Prostate gland (tissue), 2 donors: ENCODE results near the gene BLOC1S4. TPM values are rescaled to one million over a fixed set of nuclear protein-coding genes. Genes with fewer than 3 reads are reported as not detected.
A peak's percentile ranks its signal among the peaks of the same experiment; 100 is the strongest.

ENCODE experiments used
- DNase-seq: peaks from one replicate; pipeline ENCODE4 v3.0.0-alpha.2; 2019; ENCODE audit warnings: low spot score
- H3K27ac ChIP-seq, 2 donors: fragments of 200-600 bp; sonication (generic); 2 replicates each; pipeline ENCODE4 v1.5.1; 2017 to 2019
- H3K27me3 ChIP-seq: fragments of 200-600 bp; sonication (generic); replicated peaks from 2 replicates; pipeline ENCODE4 v1.5.1; 2019; ENCODE audit not compliant: insufficient read depth
- H3K36me3 ChIP-seq, 2 donors: fragments of 200-600 bp; sonication (generic); 1 replicate in 1 of 2; 2 replicates in 1 of 2; pipeline versions ENCODE4 v1.5.1 to v1.8.1; 2017 to 2019
- H3K4me1 ChIP-seq: fragments of 200-600 bp; sonication (generic); replicated peaks from 2 replicates; pipeline ENCODE4 v1.5.1; 2019
- H3K4me3 ChIP-seq, 2 donors: fragments of 200-600 bp; sonication (generic); 2 replicates each; pipeline ENCODE4 v1.5.1; 2017 to 2019
- H3K9me3 ChIP-seq: fragments of 200-600 bp; sonication (generic); 2 replicates; pipeline ENCODE4 v1.5.1; 2017
- CTCF ChIP-seq, 4 experiments: fragments of 200-600 bp in 2 of 4; fragments of 450-650 bp in 2 of 4; sonication (generic) in 2 of 4; IDR thresholded peaks; 1 replicate in 3 of 4; 2 replicates in 1 of 4; pipeline ENCODE4 v1.5.1; 2016 to 2019; ENCODE audit warnings: antibody characterized with exemption in 4 of 4, mild to moderate bottlenecking in 2 of 4, moderate library complexity in 2 of 4
- POLR2A ChIP-seq: fragments of 450-650 bp; IDR thresholded peaks from one replicate; pipeline ENCODE4 v1.6.1; 2016; ENCODE audit warnings: antibody characterized with exemption, mild to moderate bottlenecking
- POLR2AphosphoS5 ChIP-seq: sonication (generic); formaldehyde crosslinking; IDR thresholded peaks from one replicate; pipeline ENCODE4 v1.6.1; 2017; ENCODE audit warnings: antibody characterized with exemption
- WGBS: methylation state at CpG from one replicate; pipeline ENCODE4 v1.1.5; 2018; 5-methylcytosine and 5-hydroxymethylcytosine counted together
- intact Hi-C: fragments of 100-400 bp; cut with DNase I; formaldehyde crosslinking; loops from one replicate; pipeline ENCODE4 v1.14.2; 2022
- total RNA-seq, 2 donors: library from RNA; depleted of rRNA; stranded (reverse); fragments of >200 nt; gene quantifications; one replicate each; pipeline ENCODE4 v1.1.0, GENCODE V29; 2016

Gene BLOC1S4
- total RNA-seq, 2 donors from 2014 or later: 20.4 to 35.2 TPM

DNA sequence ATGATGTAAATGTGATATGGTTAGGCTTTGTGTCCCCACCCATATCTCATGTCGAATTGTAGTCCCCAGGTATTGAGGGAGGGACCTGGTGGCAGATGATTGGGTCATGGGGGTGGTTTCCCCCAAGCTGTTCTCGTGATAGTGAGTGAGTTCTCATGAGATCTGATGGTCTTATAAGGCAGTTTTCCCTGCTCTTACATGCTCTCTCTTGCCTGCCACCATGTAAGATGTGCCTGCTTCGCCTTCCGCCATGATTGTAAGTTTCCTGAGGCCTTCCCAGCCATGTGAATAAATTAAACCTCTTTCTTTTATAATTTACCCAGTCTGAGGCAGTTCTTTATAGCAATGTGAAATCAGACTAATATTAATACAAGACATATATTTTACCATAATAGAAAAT lies 23.9 kb downstream of the BLOC1S4 start:
- TF ChIP-seq POLR2AphosphoS5 (no peak), POLR2A (no peak), CTCF (IDR thresholded peaks at IDR 0.05) (no peak)
- Histone ChIP-seq H3K9me3 (no peaks in the 10 kb centered on the region), H3K4me3 (no peak overlapping the region), H3K36me3 (no peaks in the 10 kb centered on the region), H3K27ac (no peak overlapping the region), H3K4me1 (no peaks in the 10 kb centered on the region), H3K27me3 (no peaks in the 10 kb centered on the region)
- 84% methylated on average over 4 of the region's 4 CpGs for WGBS
- DNase-seq: no peak
- intact Hi-C loops: no loop called here

DNA sequence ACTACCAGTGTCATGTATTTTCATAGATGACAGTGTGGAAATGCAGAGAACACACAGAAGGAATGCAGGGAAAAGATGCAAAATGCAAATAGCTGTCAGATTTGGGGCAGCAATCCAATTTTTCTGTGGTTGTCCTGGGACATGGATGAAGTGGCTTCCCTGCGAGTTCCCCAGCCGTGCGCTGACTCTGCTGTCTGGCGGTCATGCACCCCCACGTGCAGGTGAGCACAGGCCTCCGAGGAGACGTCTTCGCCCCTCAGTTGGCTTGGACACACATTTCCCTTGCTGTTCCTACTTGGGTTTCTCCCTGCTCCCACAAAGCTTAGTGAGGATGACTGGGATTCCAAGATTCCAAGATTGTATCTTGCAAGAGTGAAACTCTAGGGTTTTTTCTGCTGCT lies 24.4 kb downstream of the BLOC1S4 start:
- no peaks in the 10 kb centered on the region for H3K36me3 ChIP-seq
- H3K27ac ChIP-seq: no peak overlapping the region
- no peak for DNase-seq
- intact Hi-C loops: no loop called here
- no peaks in the 10 kb centered on the region for H3K4me1 ChIP-seq
- H3K4me3 ChIP-seq: no peak overlapping the region
- no peaks in the 10 kb centered on the region for H3K27me3 ChIP-seq
- TF ChIP-seq POLR2AphosphoS5 (no peak), CTCF (IDR thresholded peaks at IDR 0.05) (no peak), POLR2A (no peak)
- no peaks in the 10 kb centered on the region for H3K9me3 ChIP-seq
- WGBS: 88% methylated on average over 8 of the region's 8 CpGs

- intact Hi-C loops: no loop called here
- no peaks in the 10 kb centered on the region for H3K27me3 ChIP-seq
- no peak for TF ChIP-seq POLR2A
- no peak for TF ChIP-seq POLR2AphosphoS5
- TF ChIP-seq CTCF (IDR thresholded peaks at IDR 0.05): no peak
- no peak overlapping the region for H3K27ac ChIP-seq
- no peaks in the 10 kb centered on the region for H3K36me3 ChIP-seq
- no peak overlapping the region for H3K4me3 ChIP-seq
- 73% methylated on average over 2 of the region's 2 CpGs for WGBS
- DNase-seq: no peak
- no peaks in the 10 kb centered on the region for H3K9me3 ChIP-seq
- H3K4me1 ChIP-seq: peaks cover 10% of the 10 kb centered on the region
These were observed 26.5 kb downstream of the BLOC1S4 start for GRCh38 chr4:6742507-6742906.

DNA sequence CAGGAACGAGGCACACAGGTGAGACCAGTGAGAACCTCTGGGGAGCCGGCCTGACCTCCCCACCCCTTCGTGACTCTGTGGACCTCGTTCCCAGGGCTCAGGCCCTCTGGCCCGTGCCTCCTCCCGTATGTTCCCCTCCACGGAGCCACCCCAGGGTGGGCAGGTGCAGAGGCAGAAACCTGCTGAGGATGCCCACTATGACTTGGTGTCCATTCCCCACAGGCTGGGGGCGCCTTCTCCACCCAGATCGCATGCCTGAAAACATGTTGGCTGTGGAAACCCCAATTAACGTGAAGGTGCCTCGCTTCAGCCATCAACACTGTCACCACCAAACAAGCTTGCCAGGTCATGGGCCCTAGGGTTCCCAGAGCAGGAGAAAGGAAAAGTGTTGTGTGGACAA lies 27.0 kb downstream of the BLOC1S4 start:
- intact Hi-C loops: no loop called here
- no peak overlapping the region for H3K4me3 ChIP-seq
- TF ChIP-seq POLR2AphosphoS5 (no peak), CTCF (IDR thresholded peaks at IDR 0.05) (no peak), POLR2A (no peak)
- no peak overlapping the region for H3K27ac ChIP-seq
- 80% methylated on average over 11 of the region's 11 CpGs for WGBS
- no peaks in the 10 kb centered on the region for H3K9me3 ChIP-seq
- peaks cover 15% of the 10 kb centered on the region for H3K4me1 ChIP-seq
- H3K36me3 ChIP-seq: no peaks in the 10 kb centered on the region
- no peak for DNase-seq
- H3K27me3 ChIP-seq: no peaks in the 10 kb centered on the region

DNA sequence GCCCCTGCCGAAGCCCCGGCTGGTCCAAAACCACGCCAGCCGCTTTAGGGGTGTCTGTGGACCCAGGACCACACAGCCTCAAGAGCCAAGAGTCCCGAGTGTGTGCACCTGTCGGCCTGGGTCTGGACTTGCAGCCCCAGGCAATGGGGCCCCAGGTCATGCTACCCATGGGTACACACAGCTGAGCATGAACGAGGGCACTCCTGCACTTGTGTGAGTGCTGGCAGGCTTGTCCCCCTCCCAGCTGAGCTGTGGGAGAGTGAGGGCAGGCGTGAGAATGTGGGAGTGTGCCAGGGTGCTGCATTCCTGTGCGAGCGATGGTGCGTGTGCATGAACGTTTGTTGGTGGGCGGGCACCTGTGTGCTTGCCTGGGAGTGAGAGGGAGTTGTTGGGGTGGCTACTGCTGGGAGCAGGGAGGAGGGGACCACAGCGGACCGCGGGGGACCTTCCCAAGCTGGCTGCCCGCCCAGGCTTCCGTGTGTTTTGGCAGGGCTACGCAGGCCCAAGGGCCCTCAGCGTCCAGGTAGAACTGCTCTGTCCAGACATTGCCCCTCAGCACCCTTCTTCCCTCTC lies 30.8 kb downstream of the BLOC1S4 start:
- intact Hi-C loops: no loop called here
- Histone ChIP-seq H3K4me3 (no peak overlapping the region), H3K27me3 (no peaks in the 10 kb centered on the region), H3K9me3 (no peaks in the 10 kb centered on the region), H3K27ac (peak overlapping the region; percentile 72 to 83), H3K4me1 (peaks cover 39% of the 10 kb centered on the region), H3K36me3 (no peaks in the 10 kb centered on the region)
- WGBS: 28% methylated on average over 19 of the region's 20 CpGs
- DNase-seq: peak; percentile 87
- TF ChIP-seq POLR2AphosphoS5 (peak; percentile 74), POLR2A (no peak)
